H9 (cell line): ENCODE data around the gene RGS3. TPM values are rescaled to one million over a fixed set of nuclear protein-coding genes. Genes with fewer than 3 reads are reported as not detected.

Experiments
- DNase-seq: peaks from one replicate; pipeline ENCODE4 v3.0.0-alpha.2; 2017
- H2AFZ ChIP-seq: one replicate; pipeline ENCODE4 v1.6.1; 2013; ENCODE audit warnings: mild to moderate bottlenecking, low read length, control low read depth, moderate library complexity
- H2AK5ac ChIP-seq: 2 replicates; pipeline ENCODE4 v1.6.1; 2013; ENCODE audit warnings: low read length, control low read depth, mixed read lengths; ENCODE audit not compliant: insufficient read length
- H2BK120ac ChIP-seq: one replicate; pipeline ENCODE4 v1.6.1; 2013; ENCODE audit warnings: low read depth, mild to moderate bottlenecking, low read length, control low read depth, inconsistent platforms; ENCODE audit not compliant: poor library complexity, severe bottlenecking
- H2BK12ac ChIP-seq: 2 replicates; pipeline ENCODE4 v1.6.1; 2013; ENCODE audit warnings: low read length, control low read depth, mixed read lengths, low read depth; ENCODE audit not compliant: insufficient read length
- H2BK15ac ChIP-seq: 2 replicates; pipeline ENCODE4 v1.6.1; 2013; ENCODE audit warnings: low read depth, low read length, control low read depth
- H2BK20ac ChIP-seq: one replicate; pipeline ENCODE4 v1.6.1; 2013; ENCODE audit warnings: low read depth, mild to moderate bottlenecking, low read length, control low read depth, inconsistent platforms; ENCODE audit not compliant: poor library complexity, severe bottlenecking
- H2BK5ac ChIP-seq: 2 replicates; pipeline ENCODE4 v1.6.1; 2013; ENCODE audit warnings: low read length, control low read depth, mixed read lengths; ENCODE audit not compliant: insufficient read length
- H3K14ac ChIP-seq: 2 replicates; pipeline ENCODE4 v1.6.1; 2013; ENCODE audit warnings: low read length, control low read depth; ENCODE audit not compliant: insufficient read depth
- H3K18ac ChIP-seq: 2 replicates; pipeline ENCODE4 v1.6.1; 2013; ENCODE audit warnings: low read depth, mild to moderate bottlenecking, mixed read lengths, low read length, control low read depth; ENCODE audit not compliant: insufficient read length
- H3K23ac ChIP-seq: 2 replicates; pipeline ENCODE4 v1.6.1; 2013; ENCODE audit warnings: low read length, control low read depth, mixed read lengths, low read depth; ENCODE audit not compliant: insufficient read length
- H3K23me2 ChIP-seq: 2 replicates; pipeline ENCODE4 v1.6.1; 2013; ENCODE audit warnings: low read depth, mild to moderate bottlenecking, mixed read lengths, low read length, control low read depth; ENCODE audit not compliant: insufficient read length, poor library complexity, severe bottlenecking
- H3K27ac ChIP-seq: 2 replicates; pipeline ENCODE4 v1.5.1; 2013; ENCODE audit warnings: low read length, control low read depth, mixed read lengths, low read depth; ENCODE audit not compliant: insufficient read length
- H3K27me3 ChIP-seq: 2 replicates; pipeline ENCODE4 v1.6.1; 2013; ENCODE audit warnings: low read length, control low read depth, inconsistent platforms; ENCODE audit not compliant: insufficient read depth
- H3K4ac ChIP-seq: 2 replicates; pipeline ENCODE4 v1.6.1; 2013; ENCODE audit warnings: low read depth, mild to moderate bottlenecking, control low read depth, inconsistent platforms, low read length, moderate library complexity
- H3K4me1 ChIP-seq: 2 replicates; pipeline ENCODE4 v1.6.1; 2013; ENCODE audit warnings: low read length, control low read depth, inconsistent platforms; ENCODE audit not compliant: insufficient read depth
- H3K4me2 ChIP-seq: 2 replicates; pipeline ENCODE4 v1.6.1; 2013; ENCODE audit warnings: low read length, control low read depth, mixed read lengths; ENCODE audit not compliant: insufficient read length, insufficient read depth
- H3K56ac ChIP-seq: 2 replicates; pipeline ENCODE4 v1.6.1; 2013; ENCODE audit warnings: low read depth, mild to moderate bottlenecking, mixed read lengths, low read length, control low read depth; ENCODE audit not compliant: insufficient read length
- H3K79me1 ChIP-seq: 2 replicates; pipeline ENCODE4 v1.6.1; 2013; ENCODE audit warnings: low read depth, mild to moderate bottlenecking, moderate library complexity, low read length, control low read depth, inconsistent platforms; ENCODE audit not compliant: insufficient read depth, poor library complexity, severe bottlenecking
- H3K79me2 ChIP-seq: 2 replicates; pipeline ENCODE4 v1.6.1; 2013; ENCODE audit warnings: low read length, control low read depth, inconsistent platforms; ENCODE audit not compliant: insufficient read depth
- H3K9ac ChIP-seq: 2 replicates; pipeline ENCODE4 v1.6.1; 2013; ENCODE audit warnings: low read length, control low read depth, mixed read lengths; ENCODE audit not compliant: insufficient read length; ENCODE audit errors: extremely low read depth
- H3K9me3 ChIP-seq: one replicate; pipeline ENCODE4 v1.6.1; 2013; ENCODE audit warnings: low read depth, low read length, inconsistent platforms; ENCODE audit not compliant: control insufficient read depth
- H3T11ph ChIP-seq: one replicate; pipeline ENCODE4 v1.6.1; 2013; ENCODE audit warnings: mild to moderate bottlenecking, low read length, control low read depth, inconsistent platforms
- H4K20me1 ChIP-seq: one replicate; pipeline ENCODE4 v1.6.1; 2013; ENCODE audit not compliant: control insufficient read depth, insufficient read length, insufficient read depth
- H4K5ac ChIP-seq: 2 replicates; pipeline ENCODE4 v1.6.1; 2013; ENCODE audit warnings: low read depth, mild to moderate bottlenecking, mixed read lengths, low read length, control low read depth; ENCODE audit not compliant: insufficient read length
- H4K8ac ChIP-seq: replicated peaks from 2 replicates; pipeline ENCODE4 v1.6.1; 2013; ENCODE audit warnings: low read length, control low read depth, mixed read lengths, low read depth; ENCODE audit not compliant: insufficient read length
- H4K91ac ChIP-seq: 2 replicates; pipeline ENCODE4 v1.6.1; 2013; ENCODE audit warnings: low read depth, mild to moderate bottlenecking, moderate library complexity, mixed read lengths, low read length, control low read depth; ENCODE audit not compliant: insufficient read length
- H3K27ac Mint-ChIP-seq, 3 experiments: 2 replicates in 2 of 3; 3 replicates in 1 of 3; pipeline ENCODE4 v1.8.0; 2020 to 2021; ENCODE audit warnings: mixed read lengths in 3 of 3, mild to moderate bottlenecking in 1 of 3, moderate library complexity in 1 of 3
- H3K27me3 Mint-ChIP-seq: 2 replicates; pipeline ENCODE4 v1.8.0; 2021; ENCODE audit warnings: low read depth, mild to moderate bottlenecking, moderate library complexity, mixed read lengths
- H3K36me3 Mint-ChIP-seq, 3 experiments: 2 replicates in 2 of 3; 3 replicates in 1 of 3; pipeline ENCODE4 v1.8.0; 2020 to 2021; ENCODE audit warnings: low read depth in 3 of 3, mixed read lengths in 3 of 3; ENCODE audit not compliant: insufficient read depth in 1 of 3
- H3K4me1 Mint-ChIP-seq, 2 experiments: 2 replicates each; pipeline ENCODE4 v1.8.0; 2020; ENCODE audit warnings: mixed read lengths in 2 of 2
- H3K4me3 Mint-ChIP-seq, 2 experiments: 2 replicates in 1 of 2; 3 replicates in 1 of 2; pipeline ENCODE4 v1.8.0; 2020 to 2021; ENCODE audit warnings: mild to moderate bottlenecking in 2 of 2, mixed read lengths in 2 of 2, moderate library complexity in 1 of 2
- H3K9me3 Mint-ChIP-seq, 2 experiments: 2 replicates in 1 of 2; 3 replicates in 1 of 2; pipeline ENCODE4 v1.8.0; 2020; ENCODE audit warnings: mild to moderate bottlenecking in 2 of 2, mixed read lengths in 2 of 2, moderate library complexity in 1 of 2
- WGBS: extraction: QIAGEN DNeasy Blood & Tissue Kit; methylation state at CpG from one replicate; pipeline ENCODE4 v1.1.7; 2013; ENCODE audit warnings: missing lambda C conversion rate, low lambda C conversion rate, mixed read lengths; ENCODE audit not compliant: insufficient read length; ENCODE audit errors: extremely low coverage; 5-methylcytosine and 5-hydroxymethylcytosine counted together
- total RNA-seq: library from RNA; stranded (reverse); gene quantifications from 2 replicates; pipeline ENCODE4 v1.2.1, GENCODE V29; 2021
- TF ChIP-seq, protein P1 (sequence below): fragments of 200-600 bp; sonication (generic); conservative IDR thresholded peaks from 3 replicates; pipeline ENCODE4 v1.8.0; 2021; ENCODE audit warnings: antibody characterized with exemption, mild to moderate bottlenecking

Gene RGS3
- total RNA-seq, 1 experiment from 2014 or later, result 13.9 TPM

DNA sequence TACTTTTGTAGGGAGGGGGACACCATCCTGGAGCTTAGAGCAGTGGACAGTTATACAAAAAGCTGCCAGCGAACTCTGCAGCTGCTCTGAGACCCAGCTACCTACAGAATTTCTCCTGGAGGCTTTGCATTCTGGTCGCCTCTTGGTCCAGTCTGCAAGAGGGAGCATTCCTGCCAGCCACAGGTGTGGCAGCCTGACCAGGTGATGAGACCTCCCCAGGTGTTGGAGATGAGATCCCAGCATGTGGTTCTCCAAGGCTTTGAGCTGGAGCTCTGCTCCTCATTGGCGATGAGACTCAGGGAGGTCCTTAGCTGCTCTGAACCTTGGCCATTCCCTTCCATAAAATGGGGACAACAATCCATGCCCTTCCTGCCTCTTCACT is 69.3 kb downstream of the RGS3 start:
- H3K79me1 ChIP-seq, result no peaks in the 10 kb centered on the region
- peaks cover 3% of the 10 kb centered on the region; the same call in 1 of the 2 replicates for H3K4me1 ChIP-seq
- peaks cover 7 to 19% of the 10 kb centered on the region in 2 experiments for H3K4me1 Mint-ChIP-seq
- DNase-seq, result no peak
- H3K27me3 Mint-ChIP-seq, result no peaks in the 10 kb centered on the region; the same call in 1 of the 2 replicates
- H3K4me2 ChIP-seq, result no peak overlapping the region
- H3K4ac ChIP-seq, result no peak overlapping the region
- no peak overlapping the region for H2BK5ac ChIP-seq
- H2AFZ ChIP-seq, result no peak overlapping the region
- H2BK15ac ChIP-seq, result no peak overlapping the region
- H2BK20ac ChIP-seq, result no peak overlapping the region
- no peak overlapping the region for H2BK120ac ChIP-seq
- H4K91ac ChIP-seq, result no peak overlapping the region
- no peak overlapping the region for H4K8ac ChIP-seq
- no peak overlapping the region for H2BK12ac ChIP-seq
- H4K5ac ChIP-seq, result no peak overlapping the region
- H3K36me3 Mint-ChIP-seq, result no peaks in the 10 kb centered on the region; a peak in 2 of 7 replicates
- no peaks in the 10 kb centered on the region for H3K23me2 ChIP-seq
- no peak overlapping the region for H3K18ac ChIP-seq
- no peak overlapping the region for H3K4me3 Mint-ChIP-seq
- H3K9me3 ChIP-seq, result no peaks in the 10 kb centered on the region
- H3K27ac ChIP-seq, result no peak overlapping the region
- H3K14ac ChIP-seq, result no peak overlapping the region
- no peak overlapping the region for H3K9ac ChIP-seq
- no peak overlapping the region for H2AK5ac ChIP-seq
- H3K9me3 Mint-ChIP-seq, result no peaks in the 10 kb centered on the region
- H3K79me2 ChIP-seq, result no peaks in the 10 kb centered on the region
- WGBS, result no CpG with 5 or more reads among the region's 3 CpGs
- no peaks in the 10 kb centered on the region for H4K20me1 ChIP-seq
- no peak overlapping the region for H3T11ph ChIP-seq
- H3K23ac ChIP-seq, result no peak overlapping the region
- TF ChIP-seq, protein P1, sequence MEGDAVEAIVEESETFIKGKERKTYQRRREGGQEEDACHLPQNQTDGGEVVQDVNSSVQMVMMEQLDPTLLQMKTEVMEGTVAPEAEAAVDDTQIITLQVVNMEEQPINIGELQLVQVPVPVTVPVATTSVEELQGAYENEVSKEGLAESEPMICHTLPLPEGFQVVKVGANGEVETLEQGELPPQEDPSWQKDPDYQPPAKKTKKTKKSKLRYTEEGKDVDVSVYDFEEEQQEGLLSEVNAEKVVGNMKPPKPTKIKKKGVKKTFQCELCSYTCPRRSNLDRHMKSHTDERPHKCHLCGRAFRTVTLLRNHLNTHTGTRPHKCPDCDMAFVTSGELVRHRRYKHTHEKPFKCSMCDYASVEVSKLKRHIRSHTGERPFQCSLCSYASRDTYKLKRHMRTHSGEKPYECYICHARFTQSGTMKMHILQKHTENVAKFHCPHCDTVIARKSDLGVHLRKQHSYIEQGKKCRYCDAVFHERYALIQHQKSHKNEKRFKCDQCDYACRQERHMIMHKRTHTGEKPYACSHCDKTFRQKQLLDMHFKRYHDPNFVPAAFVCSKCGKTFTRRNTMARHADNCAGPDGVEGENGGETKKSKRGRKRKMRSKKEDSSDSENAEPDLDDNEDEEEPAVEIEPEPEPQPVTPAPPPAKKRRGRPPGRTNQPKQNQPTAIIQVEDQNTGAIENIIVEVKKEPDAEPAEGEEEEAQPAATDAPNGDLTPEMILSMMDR, result no peak
- no peak overlapping the region for H3K27ac Mint-ChIP-seq
- no peaks in the 10 kb centered on the region for H3K27me3 ChIP-seq
- no peak overlapping the region for H3K56ac ChIP-seq
